GM19043 (cell line): ENCODE measurements around the gene OR10R2.

Source experiments
- ATAC-seq: cut with Tn5 transposase; IDR thresholded peaks from one replicate; pipeline ENCODE4 v1.9.1; 2021; ENCODE audit warnings: low read depth; ENCODE audit not compliant: unreplicated experiment

Gene OR10R2

GRCh38 chr1:158521666-158522058, 49.6 kb downstream of the OR10R2 start:
- no peak for ATAC-seq

- no peak for ATAC-seq
Observed at GRCh38 chr1:158527190-158527815, 55.3 kb downstream of the OR10R2 start.
